ENCODE measurements around the gene IMMP2L. TPM values are rescaled to one million over a fixed set of nuclear protein-coding genes. Genes with fewer than 3 reads are reported as not detected.

IMMP2L gene
- total and polyA plus RNA-seq, 2 of the 13 experiments (the other 11 are each of a cell fraction or from before 2014, with no cell fraction given) = 7.8 to 16.9 TPM

DNA sequence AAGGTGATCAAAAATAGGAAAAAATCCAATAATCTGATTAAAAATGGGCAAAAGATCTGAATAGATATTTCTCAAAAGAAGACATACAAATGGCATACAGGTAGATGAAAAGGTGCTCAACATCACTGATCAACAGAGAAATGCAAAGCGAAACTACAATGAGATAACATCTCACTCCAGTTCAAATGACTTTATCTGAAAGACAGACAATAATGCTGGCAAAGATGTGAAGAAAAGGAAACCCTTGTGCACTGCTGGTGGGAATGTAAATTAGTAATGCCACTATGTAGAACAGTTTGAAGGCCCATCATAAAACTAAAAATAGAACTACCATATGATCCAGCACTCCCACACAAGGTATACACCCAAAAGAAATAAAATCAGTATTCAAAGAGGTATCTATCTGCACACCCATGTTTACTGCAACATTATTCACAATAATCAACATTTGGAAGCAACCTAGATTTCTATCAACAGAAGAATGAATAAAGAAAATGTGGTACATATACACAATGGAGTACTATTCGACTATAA, 386.3 kb downstream of the IMMP2L start:
- DNase-seq (ENCODE audit: low spot score) = no peak
- FAIRE-seq = no peak
- ChIA-PET POLR2A (no interaction called here), CTCF (ENCODE audit: low intra/inter-chr PET ratio, low total read pairs) (no interaction called here)
- Histone ChIP-seq H3K9me3 (ENCODE audit: low read length) (no peaks in the 10 kb centered on the region), H3K27ac (ENCODE audit: extremely low read length, insufficient read depth, low read length) (no peak overlapping the region), H3K27me3 (ENCODE audit: control insufficient read depth in 1 of 2, insufficient read depth in 2 of 2, low read length in 2 of 2) (no peaks in the 10 kb centered on the region; a peak in 1 of 5 replicates), H3K9ac (ENCODE audit: insufficient read depth, low read depth, low read length) (no peak overlapping the region), H3K79me2 (ENCODE audit: insufficient read depth, low read length) (no peaks in the 10 kb centered on the region), H3K4me3 (replicated peaks in 1 of 3; ENCODE audit: insufficient read depth in 1 of 3, low read depth in 2 of 3, low read length in 3 of 3) (no peak overlapping the region), H3K4me1 (ENCODE audit: insufficient read depth, low read length) (no peaks in the 10 kb centered on the region), H2AFZ (ENCODE audit: low read length) (no peak overlapping the region), H3K36me3 (replicated peaks in 1 of 2; ENCODE audit: control insufficient read depth in 1 of 2, insufficient read depth in 2 of 2, low read length in 2 of 2) (no peaks in the 10 kb centered on the region), H3K4me2 (ENCODE audit: low read depth, low read length) (no peak overlapping the region), H4K20me1 (ENCODE audit: insufficient read depth, low read length) (no peaks in the 10 kb centered on the region)
- in situ Hi-C loops (cut with HindIII; ENCODE audit: extremely low pct_ligation_motif_present, low pct_unique_long_range_greater_than_20kb) (no loop called here), intact Hi-C loops (cut with micrococcal nuclease; ENCODE audit: unreplicated experiment) (no loop called here)
- 87% methylated on average over 2 of the region's 2 CpGs for WGBS (ENCODE audit: low lambda C conversion rate)
- no peak for ATAC-seq
- no TSS peak for BruUV-seq (replicated peaks)
- TF ChIP-seq, protein P1, sequence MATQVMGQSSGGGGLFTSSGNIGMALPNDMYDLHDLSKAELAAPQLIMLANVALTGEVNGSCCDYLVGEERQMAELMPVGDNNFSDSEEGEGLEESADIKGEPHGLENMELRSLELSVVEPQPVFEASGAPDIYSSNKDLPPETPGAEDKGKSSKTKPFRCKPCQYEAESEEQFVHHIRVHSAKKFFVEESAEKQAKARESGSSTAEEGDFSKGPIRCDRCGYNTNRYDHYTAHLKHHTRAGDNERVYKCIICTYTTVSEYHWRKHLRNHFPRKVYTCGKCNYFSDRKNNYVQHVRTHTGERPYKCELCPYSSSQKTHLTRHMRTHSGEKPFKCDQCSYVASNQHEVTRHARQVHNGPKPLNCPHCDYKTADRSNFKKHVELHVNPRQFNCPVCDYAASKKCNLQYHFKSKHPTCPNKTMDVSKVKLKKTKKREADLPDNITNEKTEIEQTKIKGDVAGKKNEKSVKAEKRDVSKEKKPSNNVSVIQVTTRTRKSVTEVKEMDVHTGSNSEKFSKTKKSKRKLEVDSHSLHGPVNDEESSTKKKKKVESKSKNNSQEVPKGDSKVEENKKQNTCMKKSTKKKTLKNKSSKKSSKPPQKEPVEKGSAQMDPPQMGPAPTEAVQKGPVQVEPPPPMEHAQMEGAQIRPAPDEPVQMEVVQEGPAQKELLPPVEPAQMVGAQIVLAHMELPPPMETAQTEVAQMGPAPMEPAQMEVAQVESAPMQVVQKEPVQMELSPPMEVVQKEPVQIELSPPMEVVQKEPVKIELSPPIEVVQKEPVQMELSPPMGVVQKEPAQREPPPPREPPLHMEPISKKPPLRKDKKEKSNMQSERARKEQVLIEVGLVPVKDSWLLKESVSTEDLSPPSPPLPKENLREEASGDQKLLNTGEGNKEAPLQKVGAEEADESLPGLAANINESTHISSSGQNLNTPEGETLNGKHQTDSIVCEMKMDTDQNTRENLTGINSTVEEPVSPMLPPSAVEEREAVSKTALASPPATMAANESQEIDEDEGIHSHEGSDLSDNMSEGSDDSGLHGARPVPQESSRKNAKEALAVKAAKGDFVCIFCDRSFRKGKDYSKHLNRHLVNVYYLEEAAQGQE (IDR thresholded peaks at IDR 0.05; ENCODE audit: borderline replicate concordance in 1 of 2, low read depth in 1 of 2, low read length in 2 of 2) = no peak
- TF ChIP-seq RXRA (CRISPR knock-in tag; IDR thresholded peaks at IDR 0.05) = no peak
- TF ChIP-seq RAD21 (CRISPR knock-in tag; IDR thresholded peaks at IDR 0.05) = no peak
- no peak for TF ChIP-seq TBX3 (IDR thresholded peaks at IDR 0.05; ENCODE audit: borderline replicate concordance)
- TF ChIP-seq, protein P2, sequence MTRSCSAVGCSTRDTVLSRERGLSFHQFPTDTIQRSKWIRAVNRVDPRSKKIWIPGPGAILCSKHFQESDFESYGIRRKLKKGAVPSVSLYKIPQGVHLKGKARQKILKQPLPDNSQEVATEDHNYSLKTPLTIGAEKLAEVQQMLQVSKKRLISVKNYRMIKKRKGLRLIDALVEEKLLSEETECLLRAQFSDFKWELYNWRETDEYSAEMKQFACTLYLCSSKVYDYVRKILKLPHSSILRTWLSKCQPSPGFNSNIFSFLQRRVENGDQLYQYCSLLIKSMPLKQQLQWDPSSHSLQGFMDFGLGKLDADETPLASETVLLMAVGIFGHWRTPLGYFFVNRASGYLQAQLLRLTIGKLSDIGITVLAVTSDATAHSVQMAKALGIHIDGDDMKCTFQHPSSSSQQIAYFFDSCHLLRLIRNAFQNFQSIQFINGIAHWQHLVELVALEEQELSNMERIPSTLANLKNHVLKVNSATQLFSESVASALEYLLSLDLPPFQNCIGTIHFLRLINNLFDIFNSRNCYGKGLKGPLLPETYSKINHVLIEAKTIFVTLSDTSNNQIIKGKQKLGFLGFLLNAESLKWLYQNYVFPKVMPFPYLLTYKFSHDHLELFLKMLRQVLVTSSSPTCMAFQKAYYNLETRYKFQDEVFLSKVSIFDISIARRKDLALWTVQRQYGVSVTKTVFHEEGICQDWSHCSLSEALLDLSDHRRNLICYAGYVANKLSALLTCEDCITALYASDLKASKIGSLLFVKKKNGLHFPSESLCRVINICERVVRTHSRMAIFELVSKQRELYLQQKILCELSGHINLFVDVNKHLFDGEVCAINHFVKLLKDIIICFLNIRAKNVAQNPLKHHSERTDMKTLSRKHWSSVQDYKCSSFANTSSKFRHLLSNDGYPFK (CRISPR knock-in tag; IDR thresholded peaks at IDR 0.05; ENCODE audit: borderline replicate concordance) = no peak
- no peak for TF ChIP-seq ADNP (CRISPR knock-in tag; IDR thresholded peaks at IDR 0.05)
- no peak for TF ChIP-seq ZSCAN22 (CRISPR knock-in tag; IDR thresholded peaks at IDR 0.05)
- no peak for TF ChIP-seq ZNF367 (CRISPR knock-in tag; IDR thresholded peaks at IDR 0.05; ENCODE audit: borderline replicate concordance)
- no peak for TF ChIP-seq SMYD3 (CRISPR knock-in tag; IDR thresholded peaks at IDR 0.05)
- TF ChIP-seq SRF (IDR thresholded peaks at IDR 0.05; ENCODE audit: low read depth, low read length) = no peak
- TF ChIP-seq DNMT3B (CRISPR knock-in tag; conservative IDR thresholded peaks at IDR 0.05) = no peak
- no peak for TF ChIP-seq ZZZ3 (CRISPR knock-in tag; IDR thresholded peaks at IDR 0.05; ENCODE audit: borderline replicate concordance)
- TF ChIP-seq, protein P3, sequence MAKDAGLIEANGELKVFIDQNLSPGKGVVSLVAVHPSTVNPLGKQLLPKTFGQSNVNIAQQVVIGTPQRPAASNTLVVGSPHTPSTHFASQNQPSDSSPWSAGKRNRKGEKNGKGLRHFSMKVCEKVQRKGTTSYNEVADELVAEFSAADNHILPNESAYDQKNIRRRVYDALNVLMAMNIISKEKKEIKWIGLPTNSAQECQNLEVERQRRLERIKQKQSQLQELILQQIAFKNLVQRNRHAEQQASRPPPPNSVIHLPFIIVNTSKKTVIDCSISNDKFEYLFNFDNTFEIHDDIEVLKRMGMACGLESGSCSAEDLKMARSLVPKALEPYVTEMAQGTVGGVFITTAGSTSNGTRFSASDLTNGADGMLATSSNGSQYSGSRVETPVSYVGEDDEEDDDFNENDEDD (CRISPR knock-in tag; IDR thresholded peaks at IDR 0.05; ENCODE audit: borderline replicate concordance) = no peak
- TF ChIP-seq, protein P4, sequence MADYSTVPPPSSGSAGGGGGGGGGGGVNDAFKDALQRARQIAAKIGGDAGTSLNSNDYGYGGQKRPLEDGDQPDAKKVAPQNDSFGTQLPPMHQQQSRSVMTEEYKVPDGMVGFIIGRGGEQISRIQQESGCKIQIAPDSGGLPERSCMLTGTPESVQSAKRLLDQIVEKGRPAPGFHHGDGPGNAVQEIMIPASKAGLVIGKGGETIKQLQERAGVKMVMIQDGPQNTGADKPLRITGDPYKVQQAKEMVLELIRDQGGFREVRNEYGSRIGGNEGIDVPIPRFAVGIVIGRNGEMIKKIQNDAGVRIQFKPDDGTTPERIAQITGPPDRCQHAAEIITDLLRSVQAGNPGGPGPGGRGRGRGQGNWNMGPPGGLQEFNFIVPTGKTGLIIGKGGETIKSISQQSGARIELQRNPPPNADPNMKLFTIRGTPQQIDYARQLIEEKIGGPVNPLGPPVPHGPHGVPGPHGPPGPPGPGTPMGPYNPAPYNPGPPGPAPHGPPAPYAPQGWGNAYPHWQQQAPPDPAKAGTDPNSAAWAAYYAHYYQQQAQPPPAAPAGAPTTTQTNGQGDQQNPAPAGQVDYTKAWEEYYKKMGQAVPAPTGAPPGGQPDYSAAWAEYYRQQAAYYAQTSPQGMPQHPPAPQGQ (CRISPR knock-in tag; IDR thresholded peaks at IDR 0.05; ENCODE audit: borderline replicate concordance) = no peak
- no peak for TF ChIP-seq MLLT10 (CRISPR knock-in tag; IDR thresholded peaks at IDR 0.05)
- TF ChIP-seq GTF3A (CRISPR knock-in tag; conservative IDR thresholded peaks at IDR 0.05) = no peak

All from HepG2 (cell line).